Stimulated activated CD4-positive, alpha-beta T cell treated with anti-CD3 and anti-CD28 coated beads, Interleukin-4, amount 100 ng/mL, for 1 hour (primary cell): ENCODE results near the gene SSR2.

Experiments used
- DNase-seq: peaks from one replicate; pipeline ENCODE4 v3.0.0-alpha.2; 2020

Gene SSR2

DNA sequence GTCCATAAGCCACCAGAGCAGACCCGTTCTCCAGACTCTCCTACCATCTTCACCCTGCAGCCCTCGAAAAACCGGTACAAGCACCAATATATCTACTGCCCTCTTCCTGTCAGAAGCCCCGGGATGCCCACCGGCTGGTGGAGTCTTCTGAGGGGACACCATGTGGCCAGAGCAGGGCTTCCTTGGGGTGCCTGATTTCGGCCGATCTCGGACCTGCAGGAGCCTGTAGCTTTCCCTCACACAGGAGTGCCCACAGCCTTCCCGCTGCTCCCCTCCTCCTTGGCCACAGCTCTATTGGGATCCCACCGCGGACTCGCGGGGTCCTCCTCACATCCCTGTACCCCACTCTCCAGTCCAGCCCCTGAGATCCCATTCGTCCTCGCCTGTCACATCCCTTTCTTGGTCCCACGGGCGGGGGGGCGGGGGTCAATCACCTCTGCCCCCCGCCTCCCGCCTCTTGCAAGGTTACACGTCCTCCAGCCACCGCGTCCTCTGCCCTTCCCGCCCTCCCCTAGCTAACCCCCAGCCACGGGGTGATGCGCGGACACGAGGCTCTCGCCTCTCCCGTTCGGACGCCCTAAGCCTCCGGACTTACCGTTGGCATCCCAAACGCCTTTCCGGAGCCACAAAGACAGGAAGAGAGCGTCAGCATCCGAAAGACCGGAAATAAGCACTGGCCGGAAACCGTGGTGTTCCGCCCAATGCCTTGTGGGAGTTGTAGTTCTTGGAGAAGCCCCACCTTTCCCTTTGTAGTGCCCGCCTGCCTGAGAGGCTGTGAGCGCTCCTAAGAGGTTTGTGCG is at the start of gene SSR2:
TSS of gene SSR2 (minus strand) at position 659 of the 800 bp plus-strand sequence. CDS start 784 bp downstream, outside the sequence.
- peak; percentile 74 for DNase-seq

GRCh38 chr1:156070548-156070947 is 49.8 kb upstream of the SSR2 start:
- DNase-seq = no peak

DNA sequence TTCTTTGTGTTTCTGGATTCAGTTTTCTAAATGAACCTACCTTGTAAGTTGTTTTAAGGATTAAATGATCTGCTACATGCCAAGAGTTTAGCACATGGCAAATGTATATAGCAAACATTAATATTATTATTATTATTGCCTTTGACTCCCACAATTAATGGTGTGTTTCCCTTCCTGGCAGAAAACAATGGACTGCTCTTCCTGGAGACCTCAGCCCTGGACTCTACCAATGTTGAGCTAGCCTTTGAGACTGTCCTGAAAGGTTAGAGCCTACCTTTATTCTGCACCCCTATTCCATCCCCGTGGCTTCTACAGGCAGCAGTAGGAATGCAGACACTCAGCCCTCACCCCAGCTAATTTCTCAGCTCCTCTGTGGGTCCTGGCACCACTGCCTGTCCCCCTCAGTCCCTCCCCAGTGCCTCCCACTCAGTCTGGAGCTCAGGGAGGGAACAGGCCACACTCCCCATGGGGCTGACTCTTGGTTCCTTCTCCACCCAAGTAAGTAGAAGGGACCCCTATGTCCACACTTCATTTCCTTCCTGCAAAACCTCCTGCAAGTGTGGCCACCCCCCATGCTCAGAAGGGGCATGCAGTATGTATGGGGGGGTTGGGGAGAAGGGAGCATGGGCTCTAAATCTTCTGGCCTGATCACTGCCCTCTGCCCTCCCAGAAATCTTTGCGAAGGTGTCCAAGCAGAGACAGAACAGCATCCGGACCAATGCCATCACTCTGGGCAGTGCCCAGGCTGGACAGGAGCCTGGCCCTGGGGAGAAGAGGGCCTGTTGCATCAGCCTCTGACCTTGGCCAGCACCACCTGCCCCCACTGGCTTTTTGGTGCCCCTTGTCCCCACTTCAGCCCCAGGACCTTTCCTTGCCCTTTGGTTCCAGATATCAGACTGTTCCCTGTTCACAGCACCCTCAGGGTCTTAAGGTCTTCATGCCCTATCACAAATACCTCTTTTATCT is 49.0 kb upstream of the SSR2 start:
- no peak for DNase-seq

GRCh38 chr1:156067262-156067661 is 46.5 kb upstream of the SSR2 start:
- no peak for DNase-seq

DNA sequence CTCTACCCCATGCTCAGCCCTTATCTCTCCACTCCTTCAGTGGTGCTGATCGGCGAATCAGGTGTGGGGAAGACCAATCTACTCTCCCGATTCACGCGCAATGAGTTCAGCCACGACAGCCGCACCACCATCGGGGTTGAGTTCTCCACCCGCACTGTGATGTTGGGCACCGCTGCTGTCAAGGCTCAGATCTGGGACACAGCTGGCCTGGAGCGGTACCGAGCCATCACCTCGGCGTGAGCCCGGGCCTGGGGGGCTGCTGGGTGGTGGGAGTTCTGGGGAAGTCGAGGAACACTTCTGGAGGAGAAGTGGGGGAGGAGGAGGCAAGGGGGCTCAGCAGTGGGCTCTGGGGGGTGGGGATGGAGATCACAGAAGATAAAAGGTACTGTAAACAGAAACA is 45.1 kb upstream of the SSR2 start:
- no peak for DNase-seq

DNA sequence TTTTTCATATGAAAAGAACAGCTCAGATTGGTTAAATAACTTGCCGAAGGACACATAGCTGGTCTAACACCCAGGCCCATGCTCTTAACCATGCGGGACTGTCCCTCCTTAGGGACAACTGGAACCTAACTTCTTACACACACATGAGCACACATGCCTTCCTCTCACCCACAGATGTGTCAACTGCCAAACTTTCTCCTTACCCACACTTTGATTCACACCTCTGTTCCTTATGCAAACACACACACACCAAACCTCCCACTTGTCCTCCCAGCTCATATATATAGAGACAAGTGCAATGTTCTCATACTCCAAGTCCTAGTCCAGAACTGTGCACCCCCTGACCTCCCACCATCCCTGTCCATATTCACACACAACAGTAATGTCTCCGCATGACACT is 44.5 kb upstream of the SSR2 start:
- no peak for DNase-seq

DNA sequence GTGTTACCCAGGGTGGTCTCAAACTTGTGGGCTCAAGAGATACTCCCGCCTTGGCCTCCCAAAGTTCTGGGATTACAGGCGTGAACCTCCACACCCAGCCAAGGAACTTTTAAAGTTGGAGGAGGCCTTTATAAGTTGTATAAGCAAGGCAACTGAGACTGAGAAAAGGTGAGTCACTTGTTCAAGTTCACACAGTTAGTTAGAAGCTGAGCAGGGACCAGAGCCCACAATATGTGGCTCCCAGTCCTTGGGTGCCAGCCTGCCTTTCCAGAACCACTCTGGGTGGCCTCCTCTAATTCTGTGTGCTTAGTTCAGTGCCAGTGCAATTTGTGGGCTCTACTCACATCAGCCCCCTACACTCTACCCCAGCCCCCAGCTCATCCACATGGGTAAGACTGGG is 43.9 kb upstream of the SSR2 start:
- DNase-seq = no peak

- DNase-seq = no peak
Measured at GRCh38 chr1:156063997-156064285, 43.2 kb upstream of the SSR2 start.

DNA sequence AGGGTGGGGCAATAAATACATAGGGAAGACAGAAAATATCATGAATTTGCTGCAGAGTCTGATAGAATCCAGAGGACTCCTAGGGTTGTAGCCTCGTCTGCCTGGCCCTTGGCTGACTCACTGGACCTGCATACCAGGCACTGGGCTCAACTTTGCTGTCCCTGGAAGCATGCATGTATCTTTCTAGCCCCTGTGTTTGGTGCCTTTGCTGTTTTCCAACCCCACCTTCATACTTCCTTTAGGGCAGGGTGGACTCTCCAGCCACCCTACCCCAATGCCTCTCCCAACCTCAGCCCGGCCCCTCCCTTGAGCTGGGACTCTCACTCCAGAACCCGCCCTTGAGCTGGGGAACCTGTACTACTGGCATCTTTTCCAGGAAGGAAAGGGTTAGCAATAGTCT is 41.4 kb upstream of the SSR2 start:
- no peak for DNase-seq

- no peak for DNase-seq
Measured at GRCh38 chr1:156060937-156061636, 40.3 kb upstream of the SSR2 start, which contains the start of gene RAB25. Gene RAB25 (plus strand): TSS chr1:156061160. CDS start chr1:156061401, 241 bp downstream.

DNA sequence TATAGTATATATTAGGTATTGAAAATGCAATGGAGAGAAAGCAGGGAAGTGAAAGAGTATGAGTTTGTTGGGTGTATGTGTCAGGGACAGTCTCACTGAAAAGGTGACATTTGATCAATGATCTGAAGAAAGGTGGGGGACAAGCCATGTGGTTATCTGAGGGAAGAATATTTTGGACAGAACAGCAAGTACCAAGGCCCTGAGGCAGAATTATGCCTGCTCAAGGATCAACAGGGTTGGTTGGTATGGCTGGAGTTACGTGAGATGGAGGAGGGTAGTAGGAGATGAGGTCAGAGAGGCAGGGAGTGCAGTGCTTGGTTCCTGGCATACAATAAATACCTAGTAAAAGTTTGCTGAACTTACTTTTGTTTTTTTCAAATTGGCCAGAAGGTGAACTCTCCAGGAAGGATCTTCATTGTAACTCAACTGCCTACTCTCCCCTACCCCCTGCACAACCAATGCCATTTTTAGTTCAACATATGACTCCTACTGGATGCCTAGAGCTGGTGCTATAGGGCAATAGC is 35.6 kb upstream of the SSR2 start:
- no peak for DNase-seq

GRCh38 chr1:156055281-156056048 is 34.7 kb upstream of the SSR2 start:
- no peak for DNase-seq

- peak; percentile 97 for DNase-seq
Measured at GRCh38 chr1:156054500-156055280, 33.9 kb upstream of the SSR2 start, which contains the start of gene LAMTOR2. Gene LAMTOR2 (plus strand): TSS chr1:156054782. CDS start chr1:156054890, 108 bp downstream.

DNA sequence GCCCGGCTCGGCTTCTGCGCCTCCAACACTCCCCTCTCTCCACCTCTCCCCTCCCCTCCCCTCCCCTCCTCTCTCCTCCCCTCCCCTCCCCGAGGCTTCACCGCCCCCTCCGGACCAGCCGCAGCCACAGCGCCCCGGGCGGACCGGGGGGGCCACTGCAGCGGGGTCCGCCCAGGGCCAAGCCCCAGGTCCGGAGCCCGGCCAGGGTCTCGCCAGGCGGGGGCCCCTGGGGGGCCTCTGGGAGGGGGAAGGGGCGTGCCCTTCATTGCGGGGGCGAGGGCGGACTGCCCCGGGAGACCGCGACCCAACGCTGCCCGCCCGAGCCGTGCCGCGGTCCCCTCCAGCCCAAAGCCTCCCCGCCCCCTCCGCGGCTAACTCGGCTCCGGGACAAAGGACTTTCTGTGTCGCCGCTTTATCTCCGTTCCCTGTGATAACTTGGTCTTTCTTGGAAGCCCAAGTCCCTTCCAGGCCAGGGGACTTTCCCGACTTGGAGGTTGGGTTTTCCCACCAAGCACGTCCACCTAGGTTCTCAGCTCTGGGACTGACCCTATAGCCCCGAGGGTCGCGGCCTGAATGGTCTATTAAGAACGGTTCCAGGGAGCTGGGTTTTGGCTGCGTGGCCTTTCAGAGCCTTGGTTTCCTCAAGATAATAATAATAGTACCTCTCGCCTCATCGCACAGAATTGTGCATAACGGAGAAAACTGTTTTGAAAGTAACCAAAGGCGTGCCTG is 33.2 kb upstream of the SSR2 start, which contains the start of gene UBQLN4:
TSS of gene UBQLN4 (minus strand) at position 31 of the 732 bp plus-strand sequence. CDS start 97 bp downstream, outside the sequence.
- DNase-seq = peak; percentile 82

GRCh38 chr1:156052862-156053767 is 32.4 kb upstream of the SSR2 start:
- DNase-seq = peak; percentile 74

GRCh38 chr1:156051011-156051725 is 30.4 kb upstream of the SSR2 start:
- no peak for DNase-seq

GRCh38 chr1:156050376-156050775 is 29.6 kb upstream of the SSR2 start:
- DNase-seq = no peak

GRCh38 chr1:156048663-156049258 is 28.0 kb upstream of the SSR2 start:
- no peak for DNase-seq
